GM19397 (cell line): ENCODE results near the gene UBR3.
"Not testable (repeated sequence)": the region's sequence is repeated elsewhere in the genome, so short reads cannot be mapped to it uniquely, and the experiment has no call there.

Experiments used
- ATAC-seq: cut with Tn5 transposase; IDR thresholded peaks from one replicate; pipeline ENCODE4 v1.9.1; 2021; ENCODE audit warnings: mild to moderate bottlenecking, moderate library complexity; ENCODE audit not compliant: unreplicated experiment

The UBR3 gene

GRCh38 chr2:169827272-169828140 is at the start of gene UBR3:
Gene UBR3 (plus strand): TSS chr2:169827454. CDS start chr2:169827508, 54 bp downstream.
- ATAC-seq: peak; percentile 84

- ATAC-seq: no peak
Measured at GRCh38 chr2:169778446-169778845, 48.8 kb upstream of the UBR3 start.

- no peak for ATAC-seq
Measured at GRCh38 chr2:169781249-169782013, 45.8 kb upstream of the UBR3 start.

GRCh38 chr2:169782513-169782912 is 44.7 kb upstream of the UBR3 start:
- ATAC-seq: no peak

GRCh38 chr2:169790581-169790980 is 36.7 kb upstream of the UBR3 start:
- ATAC-seq: no peak

- no peak for ATAC-seq
Measured at GRCh38 chr2:169795181-169795580, 32.1 kb upstream of the UBR3 start.

- no peak for ATAC-seq
Measured at GRCh38 chr2:169796441-169796840, 30.8 kb upstream of the UBR3 start.

GRCh38 chr2:169797601-169798000 is 29.7 kb upstream of the UBR3 start:
- ATAC-seq: no peak

- ATAC-seq: no peak
Measured at GRCh38 chr2:169798397-169798717, 28.9 kb upstream of the UBR3 start.

- peak; percentile 98 for ATAC-seq
Measured at GRCh38 chr2:169798718-169799592, 28.3 kb upstream of the UBR3 start, which contains the start of gene SSB. Gene SSB (plus strand): TSS chr2:169798871. CDS start chr2:169800961, 2,090 bp downstream.

- no peak for ATAC-seq
Measured at GRCh38 chr2:169803480-169803879, 23.8 kb upstream of the UBR3 start.

- no peak for ATAC-seq
Measured at GRCh38 chr2:169806586-169806985, 20.7 kb upstream of the UBR3 start.

GRCh38 chr2:169808221-169808620 is 19.0 kb upstream of the UBR3 start:
- no peak for ATAC-seq

GRCh38 chr2:169815849-169816248 is 11.4 kb upstream of the UBR3 start:
- no peak for ATAC-seq

- ATAC-seq: not testable (repeated sequence)
Measured at GRCh38 chr2:169816961-169817360, 10.3 kb upstream of the UBR3 start.

- ATAC-seq: not testable (repeated sequence)
Measured at GRCh38 chr2:169817369-169817768, 9.9 kb upstream of the UBR3 start.

- no peak for ATAC-seq
Measured at GRCh38 chr2:169818241-169818640, 9.0 kb upstream of the UBR3 start.

- no peak for ATAC-seq
Measured at GRCh38 chr2:169819106-169819505, 8.1 kb upstream of the UBR3 start.

- ATAC-seq: not testable (repeated sequence)
Measured at GRCh38 chr2:169820101-169820500, 7.2 kb upstream of the UBR3 start.

- ATAC-seq: no peak
Measured at GRCh38 chr2:169822036-169822435, 5.2 kb upstream of the UBR3 start.

GRCh38 chr2:169822785-169823392 is 4.4 kb upstream of the UBR3 start:
- ATAC-seq: no peak
